ENCODE results near the gene CLSTN2. TPM values are rescaled to one million over a fixed set of nuclear protein-coding genes. Genes with fewer than 3 reads are reported as not detected.

CLSTN2 gene
- total RNA-seq, 1 experiment from 2014 or later, result 0.68 TPM

DNA sequence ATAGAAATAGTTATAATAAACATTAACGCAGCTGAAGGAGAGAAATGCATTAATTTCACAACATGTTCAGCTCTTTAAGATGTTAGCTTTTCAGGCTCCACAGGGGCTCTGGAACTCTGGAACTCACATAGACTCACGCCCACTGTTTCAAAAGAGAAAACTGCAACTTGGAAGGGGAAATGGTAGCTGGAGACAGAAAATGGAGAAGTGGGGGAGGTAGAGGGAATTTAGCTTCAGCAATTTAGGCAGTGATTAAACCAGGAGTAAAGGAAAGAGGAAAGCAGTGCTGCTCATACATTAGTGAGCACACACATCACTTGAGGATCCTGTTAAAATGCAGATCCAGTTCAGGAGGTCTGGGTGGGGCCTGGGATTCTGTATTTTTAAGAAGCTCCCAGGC lies 468.1 kb downstream of the CLSTN2 start:
- Histone ChIP-seq H3K27me3 (ENCODE audit: insufficient read depth, low read length) (no peaks in the 10 kb centered on the region), H3K79me2 (ENCODE audit: insufficient read depth, low read length) (no peaks in the 10 kb centered on the region), H2BK120ac (ENCODE audit: low read depth, low read length, poor library complexity, severe bottlenecking) (no peak overlapping the region), H2AFZ (ENCODE audit: low read length) (no peak overlapping the region), H2BK5ac (ENCODE audit: insufficient read length, low read length) (no peak overlapping the region), H2BK20ac (ENCODE audit: low read depth, low read length, poor library complexity, severe bottlenecking) (no peak overlapping the region), H3K14ac (ENCODE audit: insufficient read depth, low read length) (no peak overlapping the region), H3K9me3 (ENCODE audit: control insufficient read depth, low read depth, low read length) (no peaks in the 10 kb centered on the region), H3K9ac (ENCODE audit: extremely low read depth, insufficient read length, low read length) (no peak overlapping the region), H3K4me2 (ENCODE audit: insufficient read depth, insufficient read length, low read length) (no peak overlapping the region), H3T11ph (ENCODE audit: low read length) (no peak overlapping the region), H3K27ac (ENCODE audit: insufficient read length, low read depth, low read length) (no peak overlapping the region), H2AK5ac (ENCODE audit: insufficient read length, low read length) (no peak overlapping the region), H3K4ac (ENCODE audit: low read depth, low read length) (no peak overlapping the region), H4K20me1 (ENCODE audit: control insufficient read depth, insufficient read depth, insufficient read length) (no peaks in the 10 kb centered on the region), H3K23ac (ENCODE audit: insufficient read length, low read depth, low read length) (no peak overlapping the region), H2BK15ac (ENCODE audit: low read depth, low read length) (no peak overlapping the region), H3K79me1 (ENCODE audit: insufficient read depth, low read depth, low read length, poor library complexity, severe bottlenecking) (no peaks in the 10 kb centered on the region), H4K91ac (ENCODE audit: insufficient read length, low read depth, low read length) (no peak overlapping the region), H3K56ac (ENCODE audit: insufficient read length, low read depth, low read length) (no peak overlapping the region), H4K8ac (replicated peaks; ENCODE audit: insufficient read length, low read depth, low read length) (no peak overlapping the region), H3K4me1 (ENCODE audit: insufficient read depth, low read length) (no peaks in the 10 kb centered on the region), H2BK12ac (ENCODE audit: insufficient read length, low read depth, low read length) (no peak overlapping the region), H3K23me2 (ENCODE audit: insufficient read length, low read depth, low read length, poor library complexity, severe bottlenecking) (no peaks in the 10 kb centered on the region), H4K5ac (ENCODE audit: insufficient read length, low read depth, low read length) (no peak overlapping the region), H3K18ac (ENCODE audit: insufficient read length, low read depth, low read length) (no peak overlapping the region)
- H3K36me3 Mint-ChIP-seq (ENCODE audit: insufficient read depth in 1 of 3, low read depth in 3 of 3), result no peaks in the 10 kb centered on the region; a peak in 1 of 7 replicates
- no CpG with 5 or more reads among the region's 2 CpGs for WGBS (ENCODE audit: extremely low coverage, insufficient read length, low lambda C conversion rate)
- H3K27me3 Mint-ChIP-seq (ENCODE audit: low read depth), result no peaks in the 10 kb centered on the region; the same call in 1 of the 2 replicates
- DNase-seq, result no peak
- no peaks in the 10 kb centered on the region for H3K9me3 Mint-ChIP-seq
- TF ChIP-seq CTCF (conservative IDR thresholded peaks at IDR 0.05), result no peak
- no peak overlapping the region for H3K27ac Mint-ChIP-seq
- H3K4me1 Mint-ChIP-seq, result peaks cover 11 to 12% of the 10 kb centered on the region in 2 experiments
- no peak overlapping the region for H3K4me3 Mint-ChIP-seq

Measured in H9 (cell line).